ENCODE results near the gene FLNA. TPM values are rescaled to one million over a fixed set of nuclear protein-coding genes. Genes with fewer than 3 reads are reported as not detected.
A peak's percentile ranks its signal among the peaks of the same experiment; 100 is the strongest.

FLNA gene
- total and polyA plus RNA-seq, 9 of the 15 experiments (the other 6 are each of a cell fraction or from before 2014, with no cell fraction given), result 6.2 to 735 (median 135) TPM

DNA sequence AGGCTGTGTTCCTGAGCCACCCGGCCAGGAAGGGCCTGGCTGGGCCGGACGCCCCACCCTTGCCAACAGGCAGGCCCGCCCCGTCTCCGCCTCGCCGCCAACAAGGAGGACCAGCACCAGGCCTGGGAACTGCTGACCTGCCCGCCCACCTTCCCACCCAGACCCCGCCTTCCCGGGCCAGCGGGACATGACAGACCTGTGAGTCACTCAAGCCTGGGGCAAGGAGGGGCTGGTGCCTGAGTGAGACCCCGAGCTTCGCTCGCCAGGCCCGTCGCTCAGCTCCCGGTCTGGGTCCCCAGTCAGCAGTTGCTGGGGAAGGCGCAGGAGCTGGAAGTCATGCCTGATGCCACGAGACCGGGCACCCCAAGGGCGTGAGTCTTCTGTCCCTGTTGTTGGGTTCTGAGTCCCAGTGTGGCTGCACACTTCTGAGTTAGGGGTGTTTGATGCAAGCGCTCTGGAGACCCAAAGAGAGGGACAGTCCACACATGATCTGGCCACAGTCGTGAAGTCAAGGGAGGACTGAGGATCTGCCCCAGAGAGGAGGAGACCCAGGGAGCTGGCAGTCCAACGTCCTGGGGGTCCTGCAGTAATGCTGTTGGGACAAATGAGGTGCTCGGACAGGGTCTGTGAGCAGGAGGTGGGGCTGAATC is 34.9 kb upstream of the FLNA start, which contains the start of gene DNASE1L1 (continued):
- TF ChIP-seq BRF2 (IDR thresholded peaks at IDR 0.05; ENCODE audit: borderline replicate concordance, insufficient read depth, insufficient read length) (no peak), TAL1 (IDR thresholded peaks at IDR 0.05) (no peak), IRF1 (CRISPR knock-in tag; IDR thresholded peaks at IDR 0.05; ENCODE audit: borderline replicate concordance) (no peak), ZNF395 (CRISPR knock-in tag; IDR thresholded peaks at IDR 0.05) (no peak), ZBTB49 (CRISPR knock-in tag; IDR thresholded peaks at IDR 0.05; ENCODE audit: borderline replicate concordance) (no peak), ZNF316 (IDR thresholded peaks at IDR 0.05) (no peak), MAZ (CRISPR knock-in tag; conservative IDR thresholded peaks at IDR 0.05 in 1 of 2, IDR thresholded peaks at IDR 0.05 in 1 of 2) (0 out of 4 replicates have a peak, but pooled peaks of 1 of the 2 experiments have one; percentile 17), EGR1 (conservative IDR thresholded peaks at IDR 0.05) (peak; percentile 72), SP1 (CRISPR knock-in tag; IDR thresholded peaks at IDR 0.05) (peak; percentile 47; the same call in 1 of the 2 replicates), ZNF584 (CRISPR knock-in tag; IDR thresholded peaks at IDR 0.05; ENCODE audit: low read depth) (no peak), KLF16 (IDR thresholded peaks at IDR 0.05) (no peak), ZNF121 (CRISPR knock-in tag; conservative IDR thresholded peaks at IDR 0.05) (no peak), CHAMP1 (IDR thresholded peaks at IDR 0.05) (no peak), PCBP1 (IDR thresholded peaks at IDR 0.05; ENCODE audit: low read depth, low read length, poor library complexity, severe bottlenecking) (no peak), CXXC5 (CRISPR knock-in tag; IDR thresholded peaks at IDR 0.05) (0 out of 2 replicates have a peak, but pooled peaks have one; percentile 31), THAP7 (CRISPR knock-in tag; IDR thresholded peaks at IDR 0.05) (no peak), NUFIP1 (IDR thresholded peaks at IDR 0.05; ENCODE audit: partially characterized antibody) (no peak), SIRT6 (IDR thresholded peaks at IDR 0.05; ENCODE audit: low read depth, low read length) (no peak), ETV5 (CRISPR knock-in tag; IDR thresholded peaks at IDR 0.05; ENCODE audit: low read depth) (no peak)
